ENCODE measurements around the gene SDHB. TPM values are rescaled to one million over a fixed set of nuclear protein-coding genes. Genes with fewer than 3 reads are reported as not detected.

Gene SDHB
- polyA plus RNA-seq, 1 donor (not counting 4 experiments of a cell fraction or from before 2014, with no cell fraction given), result 228 TPM

DNA sequence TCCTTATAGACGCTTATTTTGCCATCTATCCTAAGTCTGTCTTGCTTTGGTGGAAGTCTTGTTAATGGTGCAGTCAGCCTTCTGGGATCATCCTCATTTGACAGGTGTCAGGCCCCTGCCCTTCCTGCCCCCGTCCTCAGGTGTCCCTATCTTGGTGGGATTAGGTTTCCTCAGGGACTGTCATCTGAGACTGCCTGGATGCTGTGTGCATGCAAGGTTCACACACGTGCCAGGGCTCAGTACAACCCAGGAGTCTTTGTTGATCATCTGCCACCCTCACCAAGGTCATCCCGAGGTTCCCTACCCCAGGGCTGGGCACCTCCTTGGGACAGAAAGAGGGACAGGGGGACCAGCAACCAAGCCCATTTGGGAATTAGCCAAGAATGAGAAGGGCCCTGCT is 47.4 kb upstream of the SDHB start:
- H2AFZ ChIP-seq (ENCODE audit: control insufficient read depth, low read length), result no peak overlapping the region
- no peaks in the 10 kb centered on the region for H3K79me2 ChIP-seq (ENCODE audit: control insufficient read depth, insufficient read depth, low read length)
- DNase-seq (ENCODE audit: low read depth, low spot score), result no peak
- H3K36me3 ChIP-seq (ENCODE audit: control insufficient read depth in 2 of 2, extremely low read depth in 1 of 2, insufficient read depth in 2 of 2, low read length in 2 of 2), result no peaks in the 10 kb centered on the region
- no peak overlapping the region for H3K4me3 ChIP-seq (ENCODE audit: control insufficient read depth in 2 of 3, extremely low read depth in 1 of 3, insufficient read depth in 2 of 3, low read depth in 1 of 3, low read length in 3 of 3)
- TF ChIP-seq, protein P1, sequence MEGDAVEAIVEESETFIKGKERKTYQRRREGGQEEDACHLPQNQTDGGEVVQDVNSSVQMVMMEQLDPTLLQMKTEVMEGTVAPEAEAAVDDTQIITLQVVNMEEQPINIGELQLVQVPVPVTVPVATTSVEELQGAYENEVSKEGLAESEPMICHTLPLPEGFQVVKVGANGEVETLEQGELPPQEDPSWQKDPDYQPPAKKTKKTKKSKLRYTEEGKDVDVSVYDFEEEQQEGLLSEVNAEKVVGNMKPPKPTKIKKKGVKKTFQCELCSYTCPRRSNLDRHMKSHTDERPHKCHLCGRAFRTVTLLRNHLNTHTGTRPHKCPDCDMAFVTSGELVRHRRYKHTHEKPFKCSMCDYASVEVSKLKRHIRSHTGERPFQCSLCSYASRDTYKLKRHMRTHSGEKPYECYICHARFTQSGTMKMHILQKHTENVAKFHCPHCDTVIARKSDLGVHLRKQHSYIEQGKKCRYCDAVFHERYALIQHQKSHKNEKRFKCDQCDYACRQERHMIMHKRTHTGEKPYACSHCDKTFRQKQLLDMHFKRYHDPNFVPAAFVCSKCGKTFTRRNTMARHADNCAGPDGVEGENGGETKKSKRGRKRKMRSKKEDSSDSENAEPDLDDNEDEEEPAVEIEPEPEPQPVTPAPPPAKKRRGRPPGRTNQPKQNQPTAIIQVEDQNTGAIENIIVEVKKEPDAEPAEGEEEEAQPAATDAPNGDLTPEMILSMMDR (optimal IDR thresholded peaks at IDR 0.05 in 1 of 3, IDR thresholded peaks at IDR 0.05 in 1 of 3, conservative IDR thresholded peaks at IDR 0.05 in 1 of 3; ENCODE audit: extremely low read depth in 1 of 3, insufficient read depth in 2 of 3, low read length in 3 of 3), result no peak
- dilution Hi-C loops (cut with MboI; ENCODE audit: extremely low pct_ligation_motif_present, low sequenced_read_pairs), result no loop called here
- H3K9me3 ChIP-seq (ENCODE audit: control insufficient read depth, low read depth, low read length), result no peaks in the 10 kb centered on the region
- no peak overlapping the region for H3K4me2 ChIP-seq (ENCODE audit: control insufficient read depth, extremely low read depth, insufficient read depth, low read depth, low read length)
- H3K27me3 ChIP-seq (ENCODE audit: control insufficient read depth, extremely low read depth, insufficient read depth, low read length), result no peaks in the 10 kb centered on the region
- no peaks in the 10 kb centered on the region for H4K20me1 ChIP-seq (ENCODE audit: control insufficient read depth, extremely low read depth, insufficient read depth, low read length)
- H3K9ac ChIP-seq (ENCODE audit: control insufficient read depth, extremely low read depth, insufficient read depth, low read length), result no peak overlapping the region
- peaks cover 19% of the 10 kb centered on the region for H3K4me1 ChIP-seq (ENCODE audit: control insufficient read depth, extremely low read depth, insufficient read depth, low read length)
- no peaks in the 10 kb centered on the region for H3K9me1 ChIP-seq (ENCODE audit: control insufficient read depth, extremely low read depth, insufficient read depth, low read length)
- H3K27ac ChIP-seq (ENCODE audit: control insufficient read depth, insufficient read depth, low read length), result no peak overlapping the region
- no peak for FAIRE-seq

DNA sequence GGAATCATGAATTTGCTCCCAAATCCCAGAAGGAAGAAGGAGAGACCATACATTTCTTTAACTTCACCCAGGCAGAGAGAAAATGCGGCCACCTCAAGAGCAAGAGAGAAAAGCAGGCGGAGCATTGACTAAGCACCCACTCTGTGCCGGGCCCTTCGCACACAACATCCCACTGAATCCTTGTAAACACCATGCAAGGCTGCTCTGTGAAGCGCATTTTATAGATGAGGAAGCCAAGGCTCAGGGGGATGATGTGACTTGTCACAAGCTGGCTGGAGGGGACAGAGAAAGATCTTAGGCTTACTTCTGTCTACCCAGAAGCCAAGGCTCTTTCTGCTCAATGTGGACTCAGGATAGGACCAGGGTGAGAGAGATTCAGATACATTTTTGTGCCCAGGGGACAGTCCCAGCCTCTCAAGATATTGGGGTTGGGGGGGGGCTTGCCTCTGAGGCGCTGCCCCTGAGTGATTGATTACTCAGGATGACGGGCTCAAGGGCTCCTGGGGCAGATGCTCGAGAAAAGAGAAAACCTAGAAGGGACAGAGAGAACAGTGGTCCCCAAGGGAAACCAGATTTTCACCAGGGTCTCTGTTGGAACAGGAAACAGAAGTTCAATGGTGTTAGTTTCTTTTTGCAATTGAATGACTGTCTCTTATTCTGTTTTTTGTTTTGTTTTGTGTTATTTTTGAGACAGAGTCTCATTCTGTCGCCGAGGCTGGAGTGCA is 45.9 kb upstream of the SDHB start:
- H3K9me1 ChIP-seq (ENCODE audit: control insufficient read depth, extremely low read depth, insufficient read depth, low read length), result no peaks in the 10 kb centered on the region
- H3K27ac ChIP-seq (ENCODE audit: control insufficient read depth, insufficient read depth, low read length), result no peak overlapping the region
- no peak for FAIRE-seq

More for the DNA sequence above, 45.9 kb upstream of the SDHB start:
- H3K4me1 ChIP-seq (ENCODE audit: control insufficient read depth, extremely low read depth, insufficient read depth, low read length), result peaks cover 19% of the 10 kb centered on the region
- no peaks in the 10 kb centered on the region for H3K9me3 ChIP-seq (ENCODE audit: control insufficient read depth, low read depth, low read length)
- dilution Hi-C loops (cut with MboI; ENCODE audit: extremely low pct_ligation_motif_present, low sequenced_read_pairs), result no loop called here
- no peaks in the 10 kb centered on the region for H3K79me2 ChIP-seq (ENCODE audit: control insufficient read depth, insufficient read depth, low read length)
- no peak overlapping the region for H3K9ac ChIP-seq (ENCODE audit: control insufficient read depth, extremely low read depth, insufficient read depth, low read length)
- no peak overlapping the region for H2AFZ ChIP-seq (ENCODE audit: control insufficient read depth, low read length)
- DNase-seq (ENCODE audit: low read depth, low spot score), result no peak
- no peak overlapping the region for H3K4me2 ChIP-seq (ENCODE audit: control insufficient read depth, extremely low read depth, insufficient read depth, low read depth, low read length)
- no peaks in the 10 kb centered on the region for H3K27me3 ChIP-seq (ENCODE audit: control insufficient read depth, extremely low read depth, insufficient read depth, low read length)
- H4K20me1 ChIP-seq (ENCODE audit: control insufficient read depth, extremely low read depth, insufficient read depth, low read length), result no peaks in the 10 kb centered on the region
- TF ChIP-seq, protein P1 (optimal IDR thresholded peaks at IDR 0.05 in 1 of 3, IDR thresholded peaks at IDR 0.05 in 1 of 3, conservative IDR thresholded peaks at IDR 0.05 in 1 of 3; ENCODE audit: extremely low read depth in 1 of 3, insufficient read depth in 2 of 3, low read length in 3 of 3), result no peak
- no peak for TF ChIP-seq EZH2 (IDR thresholded peaks at IDR 0.05; ENCODE audit: low read length)
- no peak overlapping the region for H3K4me3 ChIP-seq (ENCODE audit: control insufficient read depth in 2 of 3, extremely low read depth in 1 of 3, insufficient read depth in 2 of 3, low read depth in 1 of 3, low read length in 3 of 3)
- no peaks in the 10 kb centered on the region for H3K36me3 ChIP-seq (ENCODE audit: control insufficient read depth in 2 of 2, extremely low read depth in 1 of 2, insufficient read depth in 2 of 2, low read length in 2 of 2)

All from keratinocyte (primary cell).